Measurements from ENCODE around the gene MED23. TPM values are rescaled to one million over a fixed set of nuclear protein-coding genes. Genes with fewer than 3 reads are reported as not detected.

The MED23 gene
- total RNA-seq, 2 experiments from 2014 or later: 23.9 to 25.3 TPM

GRCh38 chr6:131568726-131569125, 59.3 kb downstream of the MED23 start:
- no peaks in the 10 kb centered on the region for H3K27me3 Mint-ChIP-seq
- peaks cover 5% of the 10 kb centered on the region for H3K4me1 Mint-ChIP-seq (ENCODE audit: low read depth)
- peaks cover 9% of the 10 kb centered on the region for H3K36me3 Mint-ChIP-seq (ENCODE audit: low read depth)
- ChIA-PET CTCF (no interaction called here), POLR2A (no interaction called here)
- no peak overlapping the region for H3K4me3 Mint-ChIP-seq
- DNase-seq (no peak), ATAC-seq (peak; percentile 20)
- intact Hi-C loops (cut with micrococcal nuclease): no loop called here
- H3K27ac Mint-ChIP-seq: no peak overlapping the region
- H3K9me3 Mint-ChIP-seq: no peaks in the 10 kb centered on the region
- TF ChIP-seq CTCF (IDR thresholded peaks at IDR 0.05): no peak

GRCh38 chr6:131565056-131565455, 63.0 kb downstream of the MED23 start:
- Mint-ChIP-seq H3K4me1 (ENCODE audit: low read depth) (peaks cover 5% of the 10 kb centered on the region), H3K27me3 (no peaks in the 10 kb centered on the region), H3K9me3 (no peaks in the 10 kb centered on the region), H3K36me3 (ENCODE audit: low read depth) (no peaks in the 10 kb centered on the region), H3K4me3 (no peak overlapping the region), H3K27ac (no peak overlapping the region)
- no peak for ATAC-seq
- ChIA-PET CTCF (no interaction called here), POLR2A (no interaction called here)
- DNase-seq: no peak
- intact Hi-C loops (cut with micrococcal nuclease): no loop called here
- no peak for TF ChIP-seq CTCF (IDR thresholded peaks at IDR 0.05)

GRCh38 chr6:131561925-131562707, 65.9 kb downstream of the MED23 start:
- ChIA-PET CTCF (interaction anchor here (0.7 to 2.7 kb wide), 4 partner anchors 14 to 677 kb away, joined by 3 to 6 read pairs (median 4); partner anchors contain the start of gene MED23), POLR2A (no interaction called here)
- TF ChIP-seq CTCF (IDR thresholded peaks at IDR 0.05): no peak
- no peaks in the 10 kb centered on the region for H3K36me3 Mint-ChIP-seq (ENCODE audit: low read depth)
- DNase-seq (no peak), ATAC-seq (no peak)
- H3K27me3 Mint-ChIP-seq: no peaks in the 10 kb centered on the region
- H3K9me3 Mint-ChIP-seq: no peaks in the 10 kb centered on the region
- H3K4me1 Mint-ChIP-seq (ENCODE audit: low read depth): no peaks in the 10 kb centered on the region
- intact Hi-C loops (cut with micrococcal nuclease): loop anchor here (1.0 kb wide), 1 partner anchor 13 kb away; no protein-coding TSS in a partner anchor
- H3K27ac Mint-ChIP-seq: no peak overlapping the region
- H3K4me3 Mint-ChIP-seq: no peak overlapping the region

- no peaks in the 10 kb centered on the region for H3K9me3 Mint-ChIP-seq
- H3K4me1 Mint-ChIP-seq (ENCODE audit: low read depth): peaks cover 2% of the 10 kb centered on the region
- no peak overlapping the region for H3K4me3 Mint-ChIP-seq
- CTCF ChIA-PET: no interaction called here
- ATAC-seq: no peak
- H3K27ac Mint-ChIP-seq: no peak overlapping the region
- intact Hi-C loops (cut with micrococcal nuclease): no loop called here
- no peak for DNase-seq
- no peak for TF ChIP-seq CTCF (IDR thresholded peaks at IDR 0.05)
- H3K36me3 Mint-ChIP-seq (ENCODE audit: low read depth): no peaks in the 10 kb centered on the region
- peaks cover under 1% of the 10 kb centered on the region for H3K27me3 Mint-ChIP-seq
- POLR2A ChIA-PET: no interaction called here
Observed at GRCh38 chr6:131558922-131559321, 69.1 kb downstream of the MED23 start.

GRCh38 chr6:131555992-131556391, 72.0 kb downstream of the MED23 start:
- H3K9me3 Mint-ChIP-seq: no peaks in the 10 kb centered on the region

More at GRCh38 chr6:131555992-131556391, 72.0 kb downstream of the MED23 start:
- Mint-ChIP-seq H3K27me3 (peaks cover 5% of the 10 kb centered on the region), H3K27ac (no peak overlapping the region), H3K36me3 (ENCODE audit: low read depth) (no peaks in the 10 kb centered on the region), H3K4me3 (no peak overlapping the region), H3K4me1 (ENCODE audit: low read depth) (peaks cover 2% of the 10 kb centered on the region)
- ATAC-seq (no peak), DNase-seq (no peak)
- ChIA-PET CTCF (interaction anchor here (1.1 kb wide), 1 partner anchor 356 kb away, joined by 3 read pairs; no protein-coding TSS in a partner anchor), POLR2A (no interaction called here)
- intact Hi-C loops (cut with micrococcal nuclease): no loop called here
- TF ChIP-seq CTCF (IDR thresholded peaks at IDR 0.05): no peak

Data from activated CD8-positive, alpha-beta T cell treated with anti-CD3 and anti-CD28 coated beads for 36 hours (primary cell).